Calu3 (cell line): ENCODE results near the gene DPAGT1. TPM values are rescaled to one million over a fixed set of nuclear protein-coding genes. Genes with fewer than 3 reads are reported as not detected.
"Not testable (repeated sequence)": the region's sequence is repeated elsewhere in the genome, so short reads cannot be mapped to it uniquely, and the experiment has no call there.

Source experiments
- BruUV-seq: library from RNA; stranded (reverse); fragments of 400-500 nt; replicated peaks from 2 replicates; lab custom pipeline; 2021; lab: Mats Ljungman, UMichigan
- CTCF ChIA-PET: fragments of 300-600 bp; sonication (Branson Sonifier 250); formaldehyde crosslinking; loops from one replicate; lab custom pipeline; 2022; ENCODE audit warnings: antibody characterized with exemption; lab: Charles Lee
- DNase-seq: peaks from one replicate; pipeline ENCODE4 v3.0.0; 2022
- H3K27ac Mint-ChIP-seq: one replicate; pipeline ENCODE4 v1.8.0; 2022; ENCODE audit warnings: mixed read lengths; ENCODE audit not compliant: unreplicated experiment
- H3K27me3 Mint-ChIP-seq: one replicate; pipeline ENCODE4 v1.8.0; 2022; ENCODE audit warnings: mixed read lengths; ENCODE audit not compliant: unreplicated experiment
- H3K36me3 Mint-ChIP-seq: one replicate; pipeline ENCODE4 v1.8.0; 2022; ENCODE audit warnings: mild to moderate bottlenecking, moderate library complexity, mixed read lengths; ENCODE audit not compliant: insufficient read depth, unreplicated experiment
- H3K4me1 Mint-ChIP-seq: one replicate; pipeline ENCODE4 v1.8.0; 2022; ENCODE audit warnings: mild to moderate bottlenecking, low read depth, mixed read lengths; ENCODE audit not compliant: unreplicated experiment
- H3K4me3 Mint-ChIP-seq: one replicate; pipeline ENCODE4 v1.8.0; 2022; ENCODE audit warnings: mild to moderate bottlenecking, low read depth, moderate library complexity, mixed read lengths; ENCODE audit not compliant: unreplicated experiment
- H3K9me3 Mint-ChIP-seq: one replicate; pipeline ENCODE4 v1.8.0; 2022; ENCODE audit warnings: low read depth, mixed read lengths; ENCODE audit not compliant: unreplicated experiment
- intact Hi-C: fragments of 100-400 bp; cut with micrococcal nuclease; formaldehyde crosslinking; loops from one replicate; pipeline ENCODE4 v1.10.0; 2022; ENCODE audit not compliant: unreplicated experiment
- total RNA-seq: library from RNA; stranded (reverse); gene quantifications from 2 replicates; pipeline ENCODE4 v1.2.3, GENCODE V29; 2022
- TF ChIP-seq, protein P1 (sequence below): fragments of 200-600 bp; IDR thresholded peaks from one replicate; pipeline ENCODE4 v1.8.0; 2022; ENCODE audit warnings: antibody characterized with exemption; ENCODE audit not compliant: unreplicated experiment

Gene DPAGT1
- total RNA-seq, 1 experiment from 2014 or later, result 47.6 TPM

DNA sequence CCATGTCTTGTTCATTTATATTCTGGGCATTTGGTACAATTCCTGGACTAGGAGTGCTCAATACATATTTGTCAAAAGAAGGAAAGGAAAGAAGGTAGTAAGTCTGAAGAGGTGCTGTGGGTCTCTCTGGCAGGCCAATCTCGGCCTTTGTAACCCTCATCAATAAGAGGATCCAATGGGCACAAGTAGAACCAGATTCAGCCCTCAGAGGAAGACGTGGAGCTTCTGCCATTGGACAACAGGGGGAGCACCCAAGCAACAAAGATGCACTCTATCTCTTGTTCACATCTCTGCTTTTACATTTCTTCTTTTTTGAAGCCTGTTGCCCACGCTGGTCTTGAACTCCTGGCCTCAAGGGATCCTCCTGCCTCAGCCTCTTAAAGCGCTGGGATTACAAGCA, 36.3 kb downstream of the DPAGT1 start:
- Mint-ChIP-seq H3K4me1 (no peaks in the 10 kb centered on the region), H3K4me3 (no peak overlapping the region), H3K36me3 (peaks cover 23% of the 10 kb centered on the region), H3K27me3 (no peaks in the 10 kb centered on the region), H3K27ac (no peak overlapping the region), H3K9me3 (no peaks in the 10 kb centered on the region)
- TF ChIP-seq, protein P1, sequence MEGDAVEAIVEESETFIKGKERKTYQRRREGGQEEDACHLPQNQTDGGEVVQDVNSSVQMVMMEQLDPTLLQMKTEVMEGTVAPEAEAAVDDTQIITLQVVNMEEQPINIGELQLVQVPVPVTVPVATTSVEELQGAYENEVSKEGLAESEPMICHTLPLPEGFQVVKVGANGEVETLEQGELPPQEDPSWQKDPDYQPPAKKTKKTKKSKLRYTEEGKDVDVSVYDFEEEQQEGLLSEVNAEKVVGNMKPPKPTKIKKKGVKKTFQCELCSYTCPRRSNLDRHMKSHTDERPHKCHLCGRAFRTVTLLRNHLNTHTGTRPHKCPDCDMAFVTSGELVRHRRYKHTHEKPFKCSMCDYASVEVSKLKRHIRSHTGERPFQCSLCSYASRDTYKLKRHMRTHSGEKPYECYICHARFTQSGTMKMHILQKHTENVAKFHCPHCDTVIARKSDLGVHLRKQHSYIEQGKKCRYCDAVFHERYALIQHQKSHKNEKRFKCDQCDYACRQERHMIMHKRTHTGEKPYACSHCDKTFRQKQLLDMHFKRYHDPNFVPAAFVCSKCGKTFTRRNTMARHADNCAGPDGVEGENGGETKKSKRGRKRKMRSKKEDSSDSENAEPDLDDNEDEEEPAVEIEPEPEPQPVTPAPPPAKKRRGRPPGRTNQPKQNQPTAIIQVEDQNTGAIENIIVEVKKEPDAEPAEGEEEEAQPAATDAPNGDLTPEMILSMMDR, result no peak
- BruUV-seq, result no TSS peak
- no peak for DNase-seq
- CTCF ChIA-PET, result no interaction called here
- intact Hi-C loops, result no loop called here

DNA sequence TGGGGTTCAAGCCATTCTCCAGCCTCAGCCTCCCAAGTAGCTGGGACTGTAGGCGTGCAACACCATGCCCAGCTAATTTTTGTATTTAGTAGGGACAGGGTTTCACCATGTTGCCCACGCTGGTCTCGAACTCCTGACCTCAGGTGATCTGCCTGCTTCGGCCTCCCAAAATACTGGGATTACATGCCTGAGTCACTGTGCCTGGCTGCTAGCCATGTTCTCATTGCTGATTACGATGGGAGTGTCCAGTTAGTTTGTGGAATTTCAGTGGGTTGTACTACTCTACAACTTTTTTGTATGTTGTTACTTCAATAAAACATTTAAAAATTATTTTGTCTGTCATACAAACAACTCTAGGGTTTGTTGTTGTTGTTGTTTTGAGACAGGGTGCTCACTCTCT, 38.9 kb downstream of the DPAGT1 start:
- no peak for DNase-seq
- TF ChIP-seq, protein P1, result no peak
- no peaks in the 10 kb centered on the region for H3K9me3 Mint-ChIP-seq

DNA sequence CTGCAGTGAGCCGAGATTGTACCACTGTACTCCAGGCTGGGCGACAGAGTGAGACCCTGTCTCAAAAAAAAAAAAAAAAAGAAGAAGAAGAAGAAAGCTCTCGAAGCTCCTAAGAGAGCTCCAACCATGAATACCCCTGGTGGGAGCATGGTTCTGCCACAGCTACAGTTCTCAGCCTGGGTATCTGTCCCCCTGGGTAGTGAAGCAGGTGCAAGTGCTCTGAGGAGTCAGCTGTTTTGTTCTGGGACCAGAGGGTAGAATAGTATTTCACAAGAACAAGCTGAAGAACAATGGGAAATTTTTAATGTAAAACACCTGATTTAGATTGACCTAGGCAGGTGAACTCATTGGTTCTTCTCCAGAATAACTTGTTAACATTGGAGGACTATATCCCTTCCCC, 40.4 kb downstream of the DPAGT1 start:
- CTCF ChIA-PET, result no interaction called here
- TF ChIP-seq, protein P1, result no peak
- no peaks in the 10 kb centered on the region for H3K27me3 Mint-ChIP-seq
- peaks cover 29% of the 10 kb centered on the region for H3K36me3 Mint-ChIP-seq
- H3K4me3 Mint-ChIP-seq, result no peak overlapping the region
- H3K9me3 Mint-ChIP-seq, result no peaks in the 10 kb centered on the region
- no peaks in the 10 kb centered on the region for H3K4me1 Mint-ChIP-seq
- BruUV-seq, result no TSS peak
- DNase-seq, result no peak
- H3K27ac Mint-ChIP-seq, result no peak overlapping the region
- intact Hi-C loops, result no loop called here

More for the DNA sequence above, 38.9 kb downstream of the DPAGT1 start:
- no peak overlapping the region for H3K4me3 Mint-ChIP-seq
- intact Hi-C loops, result no loop called here
- CTCF ChIA-PET, result no interaction called here
- H3K27ac Mint-ChIP-seq, result no peak overlapping the region
- BruUV-seq, result no TSS peak
- peaks cover 25% of the 10 kb centered on the region for H3K36me3 Mint-ChIP-seq
- H3K27me3 Mint-ChIP-seq, result no peaks in the 10 kb centered on the region
- H3K4me1 Mint-ChIP-seq, result no peaks in the 10 kb centered on the region

DNA sequence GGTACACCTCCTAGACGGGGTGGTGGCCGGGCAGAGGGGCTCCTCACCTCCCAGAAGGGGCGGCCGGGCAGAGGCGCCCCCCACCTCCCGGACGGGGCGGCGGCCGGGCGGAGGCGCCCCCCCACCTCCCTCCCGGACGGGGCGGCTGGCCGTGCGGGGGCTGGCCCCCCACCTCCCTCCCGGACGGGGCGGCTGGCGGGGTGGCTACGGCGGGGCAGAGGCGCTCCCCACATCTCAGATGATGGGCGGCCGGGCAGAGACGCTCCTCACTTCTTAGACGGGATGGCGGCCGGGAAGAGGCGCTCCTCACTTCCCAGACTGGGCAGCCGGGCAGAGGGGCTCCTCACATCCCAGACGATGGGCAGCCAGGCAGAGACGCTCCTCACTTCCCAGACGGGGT, 42.5 kb downstream of the DPAGT1 start:
- Mint-ChIP-seq H3K4me3 (peak overlapping the region; percentile 89), H3K36me3 (peaks cover 49% of the 10 kb centered on the region)
- H3K9me3 Mint-ChIP-seq, H3K27me3 Mint-ChIP-seq, H3K4me1 Mint-ChIP-seq, DNase-seq, BruUV-seq, intact Hi-C loops, H3K27ac Mint-ChIP-seq, CTCF ChIA-PET: not testable (repeated sequence)

DNA sequence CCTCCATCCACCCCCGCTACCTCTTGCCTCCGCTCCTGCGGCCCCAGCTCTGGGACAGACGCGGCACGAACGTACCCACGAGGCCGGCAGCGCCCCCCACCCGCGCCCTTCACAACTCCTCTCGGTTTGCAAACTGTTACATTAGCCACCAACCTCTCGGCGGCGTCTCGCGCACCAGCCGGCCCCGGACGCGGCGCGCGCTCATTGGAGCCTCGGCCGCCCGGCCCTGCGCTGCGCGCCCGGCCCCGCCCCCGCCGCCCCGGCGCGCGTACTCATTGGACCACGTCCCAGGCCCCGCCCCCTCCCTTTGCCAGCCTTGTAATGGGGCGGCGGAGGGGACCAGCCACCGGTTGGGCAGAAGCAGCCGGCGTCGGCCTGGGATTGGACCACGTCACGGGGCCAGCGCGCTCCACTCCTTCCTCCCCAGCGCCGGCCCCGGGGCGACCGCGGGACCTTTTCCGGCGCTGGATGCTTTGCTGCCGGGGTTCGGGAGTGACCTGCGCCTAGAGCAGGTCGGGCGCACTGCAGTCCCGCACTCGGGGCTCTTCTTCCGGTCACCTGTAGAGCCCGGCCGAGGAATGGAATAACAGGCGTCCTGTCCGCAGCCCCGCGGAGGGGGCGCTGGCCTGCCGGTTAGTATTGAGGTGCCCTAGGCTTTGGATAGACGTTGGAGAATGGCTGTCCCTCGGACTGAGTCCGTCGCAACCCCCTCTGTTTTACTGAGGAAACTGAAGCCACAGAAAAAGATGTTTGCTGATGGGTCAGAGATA, 44.5 kb downstream of the DPAGT1 start, which contains the start of gene HYOU1:
Gene HYOU1, minus strand, starts transcription at position 206 of the 770 bp plus-strand sequence. CDS start 1,045 bp downstream, outside the sequence.
- TF ChIP-seq, protein P1, result no peak
- Mint-ChIP-seq H3K27me3 (no peaks in the 10 kb centered on the region), H3K36me3 (peaks cover 63% of the 10 kb centered on the region), H3K4me3 (peak within 1 kb of the TSS; percentile 89), H3K4me1 (peaks cover 8% of the 10 kb centered on the region), H3K27ac (peak within 1 kb of the TSS; percentile 96), H3K9me3 (no peaks in the 10 kb centered on the region)
- intact Hi-C loops, result no loop called here
- no TSS peak for BruUV-seq
- CTCF ChIA-PET, result interaction anchor here (0.5 to 0.9 kb wide), 3 partner anchors 19 to 258 kb away, joined by 3 read pairs; no protein-coding TSS in a partner anchor
- peak; percentile 97 for DNase-seq
